Measurements from ENCODE around the gene CENPT.

Gene CENPT

GRCh38 chr16:67860589-67861398, 13.3 kb upstream of the CENPT start:
- H4K20me1 ChIP-seq (ENCODE audit: low read depth, low read length) = peaks cover 10% of the 10 kb centered on the region; the same call in 1 of the 2 replicates
- no peaks in the 10 kb centered on the region for H3K27me3 ChIP-seq (ENCODE audit: low read length)
- no peak overlapping the region for H3K4me3 ChIP-seq (ENCODE audit: insufficient read depth, low read length, poor library complexity, severe bottlenecking)
- no peak for TF ChIP-seq EZH2phosphoT487 (conservative IDR thresholded peaks at IDR 0.05; ENCODE audit: low read length)
- no peak for TF ChIP-seq CTCF (IDR thresholded peaks at IDR 0.05; ENCODE audit: insufficient read depth, low read length, poor library complexity, severe bottlenecking)
- H3K79me2 ChIP-seq (ENCODE audit: insufficient read depth, low read length) = peaks cover 83% of the 10 kb centered on the region
- H3K9ac ChIP-seq (ENCODE audit: low read length) = no peak overlapping the region
- H3K4me2 ChIP-seq (ENCODE audit: low read depth, low read length, poor library complexity, severe bottlenecking) = no peak overlapping the region
- H3K36me3 ChIP-seq (ENCODE audit: low read length) = no peaks in the 10 kb centered on the region
- H3F3A ChIP-seq (ENCODE audit: insufficient read depth) = no peaks in the 10 kb centered on the region
- H3K9me3 ChIP-seq (ENCODE audit: insufficient read depth, low read length) = no peaks in the 10 kb centered on the region
- no peak overlapping the region for H3K27ac ChIP-seq (ENCODE audit: low read depth, low read length)
- no peaks in the 10 kb centered on the region for H3K9me2 ChIP-seq (replicated peaks; ENCODE audit: insufficient read depth, low read length)
- H2AFZ ChIP-seq (ENCODE audit: low read depth, low read length, severe bottlenecking) = no peak overlapping the region

- no peak overlapping the region for H3K27ac ChIP-seq (ENCODE audit: low read depth, low read length)
- no peak overlapping the region for H3K4me3 ChIP-seq (ENCODE audit: insufficient read depth, low read length, poor library complexity, severe bottlenecking)
These were observed 11.0 kb upstream of the CENPT start for GRCh38 chr16:67858500-67858899.

GRCh38 chr16:67857547-67858233, 10.2 kb upstream of the CENPT start:
- H3K9me3 ChIP-seq (ENCODE audit: insufficient read depth, low read length) = no peaks in the 10 kb centered on the region
- no peaks in the 10 kb centered on the region for H3K9me2 ChIP-seq (replicated peaks; ENCODE audit: insufficient read depth, low read length)
- no peaks in the 10 kb centered on the region for H3K27me3 ChIP-seq (ENCODE audit: low read length)
- no peak for TF ChIP-seq EZH2phosphoT487 (conservative IDR thresholded peaks at IDR 0.05; ENCODE audit: low read length)
- no peak overlapping the region for H3K27ac ChIP-seq (ENCODE audit: low read depth, low read length)
- H3K4me3 ChIP-seq (ENCODE audit: insufficient read depth, low read length, poor library complexity, severe bottlenecking) = no peak overlapping the region
- peaks cover 94% of the 10 kb centered on the region for H3K79me2 ChIP-seq (ENCODE audit: insufficient read depth, low read length)
- H3K9ac ChIP-seq (ENCODE audit: low read length) = no peak overlapping the region
- no peaks in the 10 kb centered on the region for H3F3A ChIP-seq (ENCODE audit: insufficient read depth)
- no peak overlapping the region for H2AFZ ChIP-seq (ENCODE audit: low read depth, low read length, severe bottlenecking)
- H4K20me1 ChIP-seq (ENCODE audit: low read depth, low read length) = peaks cover 10% of the 10 kb centered on the region; the same call in 1 of the 2 replicates
- H3K36me3 ChIP-seq (ENCODE audit: low read length) = no peaks in the 10 kb centered on the region
- H3K4me2 ChIP-seq (ENCODE audit: low read depth, low read length, poor library complexity, severe bottlenecking) = no peak overlapping the region

More at GRCh38 chr16:67858500-67858899, 11.0 kb upstream of the CENPT start:
- H3K27me3 ChIP-seq (ENCODE audit: low read length) = no peaks in the 10 kb centered on the region
- peaks cover 10% of the 10 kb centered on the region; the same call in 1 of the 2 replicates for H4K20me1 ChIP-seq (ENCODE audit: low read depth, low read length)
- no peaks in the 10 kb centered on the region for H3F3A ChIP-seq (ENCODE audit: insufficient read depth)
- H3K9me3 ChIP-seq (ENCODE audit: insufficient read depth, low read length) = no peaks in the 10 kb centered on the region
- TF ChIP-seq CTCF (IDR thresholded peaks at IDR 0.05; ENCODE audit: insufficient read depth, low read length, poor library complexity, severe bottlenecking) (no peak), EZH2phosphoT487 (conservative IDR thresholded peaks at IDR 0.05; ENCODE audit: low read length) (no peak)
- H3K4me2 ChIP-seq (ENCODE audit: low read depth, low read length, poor library complexity, severe bottlenecking) = no peak overlapping the region
- H2AFZ ChIP-seq (ENCODE audit: low read depth, low read length, severe bottlenecking) = no peak overlapping the region
- no peak overlapping the region for H3K9ac ChIP-seq (ENCODE audit: low read length)
- H3K36me3 ChIP-seq (ENCODE audit: low read length) = no peaks in the 10 kb centered on the region
- H3K79me2 ChIP-seq (ENCODE audit: insufficient read depth, low read length) = peaks cover 94% of the 10 kb centered on the region
- no peaks in the 10 kb centered on the region for H3K9me2 ChIP-seq (replicated peaks; ENCODE audit: insufficient read depth, low read length)
